ENCODE measurements around the gene KAT8. TPM values are rescaled to one million over a fixed set of nuclear protein-coding genes. Genes with fewer than 3 reads are reported as not detected.
"Not testable (repeated sequence)": the region's sequence is repeated elsewhere in the genome, so short reads cannot be mapped to it uniquely, and the experiment has no call there.

Gene KAT8
- total RNA-seq, 4 donors from 2014 or later: 69.7 to 116 (median 81.7) TPM

DNA sequence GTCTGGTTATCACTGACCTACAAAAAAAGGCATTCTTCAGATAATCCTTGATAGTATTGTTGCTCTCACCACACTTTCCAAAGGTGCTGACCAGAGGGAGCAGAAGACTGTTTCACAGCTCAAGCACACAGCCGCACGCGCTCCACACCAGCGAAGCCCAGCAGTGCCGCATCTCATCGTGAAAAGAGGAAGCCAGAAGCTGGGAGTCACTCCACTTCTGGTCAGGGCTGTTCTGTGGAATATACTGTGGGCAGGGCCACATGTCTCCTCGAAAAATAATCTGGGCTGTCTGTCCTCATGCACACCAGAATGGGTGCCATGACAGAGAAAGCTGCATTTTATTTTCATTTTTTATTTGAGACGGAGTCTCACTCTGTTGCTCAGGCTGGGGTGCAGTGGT lies 39.7 kb downstream of the KAT8 start:
- no peak overlapping the region for H3K4me3 ChIP-seq (ENCODE audit: low read depth, poor library complexity, severe bottlenecking)
- 50 to 54% methylated on average over 8 of the region's 8 CpGs for WGBS, 2 donors
- no peak for DNase-seq (ENCODE audit: low spot score in 2 of 2)
- TF ChIP-seq POLR2A (IDR thresholded peaks at IDR 0.05): no peak
- TF ChIP-seq, protein P1, sequence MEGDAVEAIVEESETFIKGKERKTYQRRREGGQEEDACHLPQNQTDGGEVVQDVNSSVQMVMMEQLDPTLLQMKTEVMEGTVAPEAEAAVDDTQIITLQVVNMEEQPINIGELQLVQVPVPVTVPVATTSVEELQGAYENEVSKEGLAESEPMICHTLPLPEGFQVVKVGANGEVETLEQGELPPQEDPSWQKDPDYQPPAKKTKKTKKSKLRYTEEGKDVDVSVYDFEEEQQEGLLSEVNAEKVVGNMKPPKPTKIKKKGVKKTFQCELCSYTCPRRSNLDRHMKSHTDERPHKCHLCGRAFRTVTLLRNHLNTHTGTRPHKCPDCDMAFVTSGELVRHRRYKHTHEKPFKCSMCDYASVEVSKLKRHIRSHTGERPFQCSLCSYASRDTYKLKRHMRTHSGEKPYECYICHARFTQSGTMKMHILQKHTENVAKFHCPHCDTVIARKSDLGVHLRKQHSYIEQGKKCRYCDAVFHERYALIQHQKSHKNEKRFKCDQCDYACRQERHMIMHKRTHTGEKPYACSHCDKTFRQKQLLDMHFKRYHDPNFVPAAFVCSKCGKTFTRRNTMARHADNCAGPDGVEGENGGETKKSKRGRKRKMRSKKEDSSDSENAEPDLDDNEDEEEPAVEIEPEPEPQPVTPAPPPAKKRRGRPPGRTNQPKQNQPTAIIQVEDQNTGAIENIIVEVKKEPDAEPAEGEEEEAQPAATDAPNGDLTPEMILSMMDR (IDR thresholded peaks at IDR 0.05): no peak
- intact Hi-C loops (cut with DNase I; ENCODE audit: low total_unique reads): loop anchor here (10.0 kb wide), 1 partner anchor 278 kb away; no protein-coding TSS in a partner anchor

DNA sequence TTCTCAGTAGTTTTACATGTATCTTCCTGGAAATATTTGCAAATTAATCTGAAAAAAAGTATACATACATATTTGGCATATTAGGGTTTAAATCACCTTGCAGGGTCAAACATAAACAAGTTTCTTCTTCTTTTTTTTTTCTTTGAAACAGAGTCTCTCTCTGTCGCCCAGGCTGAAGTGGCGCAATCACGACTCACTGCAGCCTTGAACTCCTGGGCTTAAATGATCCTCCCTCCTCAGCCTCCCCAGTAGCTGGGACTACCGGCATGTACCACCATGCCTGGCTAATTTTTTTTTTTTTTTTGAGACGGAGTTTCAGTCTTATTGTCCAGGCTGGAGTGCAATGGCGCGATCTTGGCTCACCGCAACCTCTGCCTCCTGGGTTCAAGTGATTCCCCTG lies 49.9 kb downstream of the KAT8 start:
- WGBS, 2 donors: 90 to 91% methylated on average over 8 of the region's 8 CpGs
- intact Hi-C loops (cut with DNase I; ENCODE audit: low total_unique reads): no loop called here
- TF ChIP-seq, protein P1 (IDR thresholded peaks at IDR 0.05): no peak
- TF ChIP-seq POLR2A (IDR thresholded peaks at IDR 0.05): no peak
- no peak for DNase-seq (ENCODE audit: low spot score in 2 of 2)
- no peak overlapping the region for H3K4me3 ChIP-seq (ENCODE audit: low read depth, poor library complexity, severe bottlenecking)

DNA sequence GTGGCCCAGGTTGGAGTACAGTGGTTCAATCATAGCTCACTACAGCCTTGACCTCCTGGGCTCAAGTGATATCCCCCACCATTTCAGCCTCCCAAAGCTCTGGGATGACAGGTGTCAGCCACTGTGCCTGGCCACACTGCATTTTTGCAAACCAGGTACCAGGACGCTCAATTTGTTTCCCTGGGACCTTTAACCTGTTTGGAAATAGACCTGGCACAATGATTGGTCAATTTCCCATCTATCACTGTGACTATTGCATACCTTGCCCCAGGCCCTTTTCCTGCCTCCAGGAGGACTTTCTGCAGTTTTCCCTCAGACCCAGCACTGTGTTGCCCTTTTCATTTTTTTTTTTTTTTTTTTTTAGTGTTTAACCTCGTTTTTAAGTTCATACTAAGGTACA lies 51.4 kb downstream of the KAT8 start:
- H3K4me3 ChIP-seq (ENCODE audit: low read depth, poor library complexity, severe bottlenecking): no peak overlapping the region
- DNase-seq (ENCODE audit: low spot score in 2 of 2): no peak
- TF ChIP-seq, protein P1 (IDR thresholded peaks at IDR 0.05): no peak
- TF ChIP-seq POLR2A (IDR thresholded peaks at IDR 0.05): no peak
- intact Hi-C loops (cut with DNase I; ENCODE audit: low total_unique reads): no loop called here
- 57 to 60% methylated on average over 2 of the region's 2 CpGs for WGBS, 2 donors

DNA sequence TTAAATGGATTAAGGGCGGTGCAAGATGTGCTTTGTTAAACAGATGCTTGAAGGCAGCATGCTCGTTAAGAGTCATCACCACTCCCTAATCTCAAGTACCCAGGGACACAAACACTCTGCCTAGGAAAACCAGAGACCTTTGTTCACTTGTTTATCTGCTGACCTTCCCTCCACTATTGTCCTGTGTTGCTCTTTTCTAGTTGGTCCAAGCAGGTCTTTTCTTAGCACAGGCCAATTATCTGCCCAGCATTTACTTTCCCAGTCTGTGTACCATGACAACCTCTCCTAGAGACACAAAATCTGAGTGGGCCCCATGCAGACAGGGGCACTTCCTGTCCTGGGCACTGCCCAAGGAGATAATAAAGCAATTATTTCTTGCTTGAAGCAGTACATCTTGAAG lies 52.6 kb downstream of the KAT8 start:
- DNase-seq (ENCODE audit: low spot score in 2 of 2); H3K4me3 ChIP-seq (ENCODE audit: low read depth, poor library complexity, severe bottlenecking): not testable (repeated sequence)
- no CpG with 5 or more reads among the region's 2 CpGs for WGBS, 2 donors
- intact Hi-C loops (cut with DNase I; ENCODE audit: low total_unique reads): loop anchor here (10.0 kb wide), 1 partner anchor 275 kb away; the partner anchor contains the start of gene ZNF843

DNA sequence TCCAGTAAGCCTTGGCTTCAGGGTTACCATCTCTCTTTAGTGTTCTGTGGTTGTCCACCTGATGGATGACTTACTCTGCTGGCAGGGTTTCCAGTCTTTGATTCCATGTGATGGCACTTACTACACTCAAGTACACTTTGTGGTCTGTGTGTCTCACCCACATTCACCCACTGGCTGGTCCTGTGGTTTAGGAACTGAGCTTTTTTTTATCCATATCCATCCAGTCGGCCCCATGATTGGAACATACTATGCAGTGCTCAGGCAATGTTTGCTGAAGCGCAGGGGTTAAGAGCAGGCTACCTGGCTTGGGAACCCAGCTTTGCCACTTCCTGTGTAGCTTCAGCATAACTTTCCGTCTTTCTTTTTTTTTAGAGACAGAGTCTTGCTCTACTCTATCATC lies 59.7 kb downstream of the KAT8 start:
- no peak overlapping the region for H3K4me3 ChIP-seq (ENCODE audit: low read depth, poor library complexity, severe bottlenecking)
- TF ChIP-seq, protein P1 (IDR thresholded peaks at IDR 0.05): no peak
- TF ChIP-seq POLR2A (IDR thresholded peaks at IDR 0.05): no peak
- no peak for DNase-seq (ENCODE audit: low spot score in 2 of 2)
- intact Hi-C loops (cut with DNase I; ENCODE audit: low total_unique reads): loop anchor here (10.0 kb wide), 1 partner anchor 268 kb away; the partner anchor contains the start of gene ZNF843
- WGBS, 2 donors: 55 to 69% methylated on average over 3 of the region's 3 CpGs

DNA sequence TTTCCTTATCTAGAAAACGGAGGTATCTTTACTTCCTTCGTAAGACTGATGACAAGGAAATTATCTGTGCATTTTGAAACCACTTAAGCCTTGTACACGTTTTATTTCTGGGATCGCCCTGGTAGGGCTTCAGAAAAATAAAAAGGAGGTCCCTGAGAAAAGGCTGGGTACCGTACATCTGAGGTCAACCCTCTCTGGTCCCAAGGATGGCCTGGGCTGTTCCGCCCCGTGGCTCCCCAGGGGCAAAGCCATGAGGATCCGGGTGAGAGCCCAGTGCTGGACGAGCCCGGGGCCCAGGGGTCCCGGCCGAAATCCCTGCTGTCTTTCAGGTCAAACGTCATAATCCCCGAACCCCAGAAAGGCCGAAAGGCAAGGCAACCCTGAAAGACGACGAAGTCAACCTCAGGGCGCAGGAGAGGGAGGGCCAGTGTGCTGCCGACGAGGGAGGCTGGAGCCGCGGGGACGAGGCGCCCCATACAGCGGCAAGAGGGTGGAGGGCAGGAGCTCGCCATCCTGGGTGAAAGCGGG lies 61.8 kb downstream of the KAT8 start:
- H3K4me3 ChIP-seq (ENCODE audit: low read depth, poor library complexity, severe bottlenecking): peak overlapping the region; percentile 65
- DNase-seq (ENCODE audit: low spot score in 2 of 2): peak in 1 of 2 donors; percentile 87
- WGBS, 2 donors: 4 to 9% methylated on average over 15 to 27 of the region's 27 CpGs
- TF ChIP-seq, protein P1 (IDR thresholded peaks at IDR 0.05): no peak
- peak in 1 of 2 donors; percentile 4 for TF ChIP-seq POLR2A (IDR thresholded peaks at IDR 0.05)
- intact Hi-C loops (cut with DNase I; ENCODE audit: low total_unique reads): loop anchor here (10.0 kb wide), 1 partner anchor 266 kb away; the partner anchor contains the start of gene ZNF843
